Mesothelial cell of epicardium (in vitro differentiated cells): ENCODE data around the gene CYB561D1. TPM values are rescaled to one million over a fixed set of nuclear protein-coding genes. Genes with fewer than 3 reads are reported as not detected.

ENCODE experiments used
- DNase-seq, 2 experiments: peaks; one replicate each; pipeline ENCODE4 v3.0.0; 2021; ENCODE audit warnings: low spot score in 2 of 2; ENCODE audit not compliant: unreplicated experiment in 2 of 2
- H3K27ac Mint-ChIP-seq: 2 replicates; pipeline ENCODE4 v1.8.0; 2021; ENCODE audit warnings: mixed read lengths
- H3K27me3 Mint-ChIP-seq: 2 replicates; pipeline ENCODE4 v1.8.0; 2021; ENCODE audit warnings: low read depth, mixed read lengths
- H3K36me3 Mint-ChIP-seq: 2 replicates; pipeline ENCODE4 v1.8.0; 2021; ENCODE audit warnings: mixed read lengths
- H3K4me1 Mint-ChIP-seq: 2 replicates; pipeline ENCODE4 v1.8.0; 2021; ENCODE audit warnings: mixed read lengths
- H3K4me3 Mint-ChIP-seq: 2 replicates; pipeline ENCODE4 v1.8.0; 2021; ENCODE audit warnings: mild to moderate bottlenecking, moderate library complexity, mixed read lengths
- H3K9me3 Mint-ChIP-seq: 2 replicates; pipeline ENCODE4 v1.8.0; 2021; ENCODE audit warnings: mixed read lengths
- CTCF ChIP-seq: fragments of 200-600 bp; sonication (generic); IDR thresholded peaks from one replicate; pipeline ENCODE4 v1.5.0; 2021; ENCODE audit warnings: antibody characterized with exemption; ENCODE audit not compliant: unreplicated experiment
- total RNA-seq: library from RNA; stranded (reverse); gene quantifications from 3 replicates; pipeline ENCODE4 v1.2.1, GENCODE V29; 2021

The CYB561D1 gene
- total RNA-seq, 1 donor from 2014 or later = 9.5 TPM

- no peak for TF ChIP-seq CTCF
- Mint-ChIP-seq H3K36me3 (no peaks in the 10 kb centered on the region), H3K4me3 (no peak overlapping the region), H3K9me3 (no peaks in the 10 kb centered on the region), H3K27ac (no peak overlapping the region), H3K4me1 (no peaks in the 10 kb centered on the region), H3K27me3 (peaks cover 36% of the 10 kb centered on the region)
- DNase-seq = no peak
Observed at GRCh38 chr1:109521002-109521951, 27.4 kb downstream of the CYB561D1 start.

- Mint-ChIP-seq H3K4me1 (no peaks in the 10 kb centered on the region), H3K36me3 (no peaks in the 10 kb centered on the region), H3K27me3 (peaks cover 41% of the 10 kb centered on the region), H3K9me3 (no peaks in the 10 kb centered on the region), H3K4me3 (no peak overlapping the region), H3K27ac (no peak overlapping the region)
- TF ChIP-seq CTCF = no peak
- no peak for DNase-seq
Observed at GRCh38 chr1:109522026-109522425, 28.1 kb downstream of the CYB561D1 start.

GRCh38 chr1:109523706-109524105, 29.8 kb downstream of the CYB561D1 start:
- H3K4me3 Mint-ChIP-seq = no peak overlapping the region
- peaks cover 52% of the 10 kb centered on the region for H3K27me3 Mint-ChIP-seq
- H3K4me1 Mint-ChIP-seq = no peaks in the 10 kb centered on the region
- H3K9me3 Mint-ChIP-seq = no peaks in the 10 kb centered on the region
- no peak for TF ChIP-seq CTCF
- no peak overlapping the region for H3K27ac Mint-ChIP-seq
- no peak for DNase-seq
- no peaks in the 10 kb centered on the region for H3K36me3 Mint-ChIP-seq

GRCh38 chr1:109527098-109527811, 33.4 kb downstream of the CYB561D1 start:
- H3K27me3 Mint-ChIP-seq = peaks cover 32% of the 10 kb centered on the region

More at GRCh38 chr1:109527098-109527811, 33.4 kb downstream of the CYB561D1 start:
- TF ChIP-seq CTCF = no peak
- DNase-seq = no peak
- Mint-ChIP-seq H3K27ac (no peak overlapping the region), H3K9me3 (no peaks in the 10 kb centered on the region), H3K36me3 (no peaks in the 10 kb centered on the region), H3K4me1 (no peaks in the 10 kb centered on the region), H3K4me3 (no peak overlapping the region)
